PC-9 (cell line): ENCODE data around the gene ST8SIA2. TPM values are rescaled to one million over a fixed set of nuclear protein-coding genes. Genes with fewer than 3 reads are reported as not detected.

ENCODE experiments used
- BruUV-seq: library from RNA; stranded (reverse); fragments of 400-500 nt; replicated peaks from 2 replicates; lab custom pipeline; 2021; lab: Mats Ljungman, UMichigan
- CTCF ChIA-PET: fragments of 300-600 bp; sonication (Branson Sonifier 250); formaldehyde crosslinking; loops from one replicate; lab custom pipeline; 2022; ENCODE audit warnings: antibody characterized with exemption; lab: Charles Lee
- POLR2A ChIA-PET: fragments of 300-600 bp; sonication (Branson Sonifier 250); formaldehyde crosslinking; loops from one replicate; lab custom pipeline; 2022; ENCODE audit warnings: antibody characterized with exemption; ENCODE audit not compliant: unreplicated experiment; lab: Charles Lee
- DNase-seq, 2 experiments: peaks; one replicate each; pipeline versions ENCODE4 v3.0.0 to v3.0.0-alpha.2; 2015 to 2022; ENCODE audit warnings: mixed read lengths in 1 of 2
- H2AFZ ChIP-seq: fragments of 200-600 bp; sonication (generic); 2 replicates; pipeline ENCODE4 v1.8.1; 2017; ENCODE audit warnings: antibody characterized with exemption
- H3F3A ChIP-seq: fragments of 200-600 bp; sonication (generic); 2 replicates; pipeline ENCODE4 v1.8.1; 2017; ENCODE audit warnings: antibody characterized with exemption, mild to moderate bottlenecking, low read depth; ENCODE audit not compliant: insufficient read depth
- H3K27ac ChIP-seq: fragments of 200-600 bp; sonication (generic); 2 replicates; pipeline ENCODE4 v1.6.1; 2016; ENCODE audit warnings: mixed run types
- H3K27me3 ChIP-seq: fragments of 200-600 bp; sonication (generic); 2 replicates; pipeline ENCODE4 v1.6.1; 2016; ENCODE audit warnings: low read depth, mixed run types; ENCODE audit not compliant: insufficient read depth
- H3K36me3 ChIP-seq: fragments of 200-600 bp; sonication (generic); 2 replicates; pipeline ENCODE4 v1.6.1; 2016; ENCODE audit warnings: low read depth, mixed run types
- H3K4me1 ChIP-seq: fragments of 200-600 bp; sonication (generic); replicated peaks from 2 replicates; pipeline ENCODE4 v1.6.1; 2016; ENCODE audit warnings: mixed run types; ENCODE audit not compliant: insufficient read depth
- H3K4me2 ChIP-seq: fragments of 200-600 bp; sonication (generic); 2 replicates; pipeline ENCODE4 v1.6.1; 2017; ENCODE audit warnings: mixed run types
- H3K4me3 ChIP-seq: fragments of 200-600 bp; sonication (generic); 2 replicates; pipeline ENCODE4 v1.6.1; 2016; ENCODE audit warnings: mixed run types
- H3K79me2 ChIP-seq: fragments of 200-600 bp; sonication (generic); 2 replicates; pipeline ENCODE4 v1.6.1; 2017; ENCODE audit warnings: low read depth, mixed run types
- H3K9me2 ChIP-seq: fragments of 200-600 bp; sonication (generic); 2 replicates; pipeline ENCODE4 v1.8.1; 2017; ENCODE audit warnings: mild to moderate bottlenecking; ENCODE audit not compliant: insufficient read depth
- H3K9me3 ChIP-seq: fragments of 200-600 bp; sonication (generic); 2 replicates; pipeline ENCODE4 v1.8.1; 2016; ENCODE audit warnings: low read depth; ENCODE audit not compliant: insufficient read depth
- H4K20me1 ChIP-seq: fragments of 200-600 bp; sonication (generic); 2 replicates; pipeline ENCODE4 v1.8.1; 2017; ENCODE audit not compliant: insufficient read depth
- CTCF ChIP-seq: fragments of 200-600 bp; sonication (generic); conservative IDR thresholded peaks from 2 replicates; pipeline ENCODE4 v1.6.1; 2017; ENCODE audit warnings: mixed run types, antibody characterized with exemption, mild to moderate bottlenecking, moderate library complexity
- EZH2 ChIP-seq: fragments of 200-600 bp; sonication (generic); IDR thresholded peaks from 2 replicates; pipeline ENCODE4 v1.8.0; 2017; ENCODE audit warnings: antibody characterized with exemption, low read depth
- intact Hi-C: fragments of 100-400 bp; cut with micrococcal nuclease; formaldehyde crosslinking; loops from one replicate; pipeline ENCODE4 v1.10.0; 2022; ENCODE audit not compliant: unreplicated experiment
- total RNA-seq: library from RNA; stranded (reverse); gene quantifications from 2 replicates; pipeline ENCODE4 v1.2.3, GENCODE V29; 2021

ST8SIA2 gene
- total RNA-seq, 1 experiment from 2014 or later, result not detected

GRCh38 chr15:92503889-92504288 is 110.2 kb downstream of the ST8SIA2 start:
- Histone ChIP-seq H3K9me2 (no peaks in the 10 kb centered on the region), H3K4me2 (no peak overlapping the region), H3K9me3 (no peaks in the 10 kb centered on the region), H3K36me3 (no peaks in the 10 kb centered on the region), H3K27ac (no peak overlapping the region), H3K79me2 (no peaks in the 10 kb centered on the region), H3K27me3 (peaks cover 36% of the 10 kb centered on the region), H4K20me1 (no peaks in the 10 kb centered on the region), H3K4me3 (no peak overlapping the region), H3F3A (no peaks in the 10 kb centered on the region), H2AFZ (no peak overlapping the region), H3K4me1 (no peaks in the 10 kb centered on the region)
- ChIA-PET CTCF (no interaction called here), POLR2A (no interaction called here)
- BruUV-seq, result no TSS peak
- no peak for DNase-seq
- intact Hi-C loops, result no loop called here
- TF ChIP-seq CTCF (no peak), EZH2 (no peak)

- Histone ChIP-seq H3K4me2 (no peak overlapping the region), H3K9me2 (no peaks in the 10 kb centered on the region), H3K27me3 (peaks cover 25% of the 10 kb centered on the region), H3K4me1 (no peaks in the 10 kb centered on the region), H3K4me3 (no peak overlapping the region), H3F3A (no peaks in the 10 kb centered on the region), H3K79me2 (no peaks in the 10 kb centered on the region), H4K20me1 (no peaks in the 10 kb centered on the region), H3K9me3 (no peaks in the 10 kb centered on the region), H3K36me3 (no peaks in the 10 kb centered on the region), H2AFZ (no peak overlapping the region), H3K27ac (no peak overlapping the region)
- DNase-seq, result no peak
- BruUV-seq, result no TSS peak
- ChIA-PET POLR2A (no interaction called here), CTCF (no interaction called here)
- intact Hi-C loops, result no loop called here
- TF ChIP-seq EZH2, result no peak
- no peak for TF ChIP-seq CTCF
These were observed 111.9 kb downstream of the ST8SIA2 start for GRCh38 chr15:92505611-92506010.

- ChIA-PET POLR2A (interaction anchor here (0.8 kb wide), 1 partner anchor 90 kb away, joined by 12 read pairs; no protein-coding TSS in a partner anchor), CTCF (no interaction called here)
- Histone ChIP-seq H3K4me3 (no peak overlapping the region), H3K9me3 (no peaks in the 10 kb centered on the region), H3F3A (no peaks in the 10 kb centered on the region), H3K9me2 (no peaks in the 10 kb centered on the region), H2AFZ (peak overlapping the region; percentile 39; the same call in 1 of the 2 replicates), H3K4me2 (no peak overlapping the region), H3K27ac (no peak overlapping the region), H3K4me1 (no peaks in the 10 kb centered on the region), H3K79me2 (no peaks in the 10 kb centered on the region), H3K36me3 (no peaks in the 10 kb centered on the region), H4K20me1 (no peaks in the 10 kb centered on the region), H3K27me3 (peaks cover 16% of the 10 kb centered on the region)
- no TSS peak for BruUV-seq
- intact Hi-C loops, result no loop called here
- TF ChIP-seq EZH2 (no peak), CTCF (no peak)
- no peak for DNase-seq
These were observed 112.8 kb downstream of the ST8SIA2 start for GRCh38 chr15:92506506-92506905.
